H9 (cell line): Measurements from ENCODE around the gene UBR2. TPM values are rescaled to one million over a fixed set of nuclear protein-coding genes. Genes with fewer than 3 reads are reported as not detected.

Experiments
- DNase-seq: peaks from one replicate; pipeline ENCODE4 v3.0.0-alpha.2; 2017
- H2AFZ ChIP-seq: one replicate; pipeline ENCODE4 v1.6.1; 2013; ENCODE audit warnings: mild to moderate bottlenecking, low read length, control low read depth, moderate library complexity
- H2AK5ac ChIP-seq: 2 replicates; pipeline ENCODE4 v1.6.1; 2013; ENCODE audit warnings: low read length, control low read depth, mixed read lengths; ENCODE audit not compliant: insufficient read length
- H2BK120ac ChIP-seq: one replicate; pipeline ENCODE4 v1.6.1; 2013; ENCODE audit warnings: low read depth, mild to moderate bottlenecking, low read length, control low read depth, inconsistent platforms; ENCODE audit not compliant: poor library complexity, severe bottlenecking
- H2BK12ac ChIP-seq: 2 replicates; pipeline ENCODE4 v1.6.1; 2013; ENCODE audit warnings: low read length, control low read depth, mixed read lengths, low read depth; ENCODE audit not compliant: insufficient read length
- H2BK15ac ChIP-seq: 2 replicates; pipeline ENCODE4 v1.6.1; 2013; ENCODE audit warnings: low read depth, low read length, control low read depth
- H2BK20ac ChIP-seq: one replicate; pipeline ENCODE4 v1.6.1; 2013; ENCODE audit warnings: low read depth, mild to moderate bottlenecking, low read length, control low read depth, inconsistent platforms; ENCODE audit not compliant: poor library complexity, severe bottlenecking
- H2BK5ac ChIP-seq: 2 replicates; pipeline ENCODE4 v1.6.1; 2013; ENCODE audit warnings: low read length, control low read depth, mixed read lengths; ENCODE audit not compliant: insufficient read length
- H3K14ac ChIP-seq: 2 replicates; pipeline ENCODE4 v1.6.1; 2013; ENCODE audit warnings: low read length, control low read depth; ENCODE audit not compliant: insufficient read depth
- H3K18ac ChIP-seq: 2 replicates; pipeline ENCODE4 v1.6.1; 2013; ENCODE audit warnings: low read depth, mild to moderate bottlenecking, mixed read lengths, low read length, control low read depth; ENCODE audit not compliant: insufficient read length
- H3K23ac ChIP-seq: 2 replicates; pipeline ENCODE4 v1.6.1; 2013; ENCODE audit warnings: low read length, control low read depth, mixed read lengths, low read depth; ENCODE audit not compliant: insufficient read length
- H3K23me2 ChIP-seq: 2 replicates; pipeline ENCODE4 v1.6.1; 2013; ENCODE audit warnings: low read depth, mild to moderate bottlenecking, mixed read lengths, low read length, control low read depth; ENCODE audit not compliant: insufficient read length, poor library complexity, severe bottlenecking
- H3K27ac ChIP-seq: 2 replicates; pipeline ENCODE4 v1.5.1; 2013; ENCODE audit warnings: low read length, control low read depth, mixed read lengths, low read depth; ENCODE audit not compliant: insufficient read length
- H3K27me3 ChIP-seq: 2 replicates; pipeline ENCODE4 v1.6.1; 2013; ENCODE audit warnings: low read length, control low read depth, inconsistent platforms; ENCODE audit not compliant: insufficient read depth
- H3K4ac ChIP-seq: 2 replicates; pipeline ENCODE4 v1.6.1; 2013; ENCODE audit warnings: low read depth, mild to moderate bottlenecking, control low read depth, inconsistent platforms, low read length, moderate library complexity
- H3K4me1 ChIP-seq: 2 replicates; pipeline ENCODE4 v1.6.1; 2013; ENCODE audit warnings: low read length, control low read depth, inconsistent platforms; ENCODE audit not compliant: insufficient read depth
- H3K4me2 ChIP-seq: 2 replicates; pipeline ENCODE4 v1.6.1; 2013; ENCODE audit warnings: low read length, control low read depth, mixed read lengths; ENCODE audit not compliant: insufficient read length, insufficient read depth
- H3K56ac ChIP-seq: 2 replicates; pipeline ENCODE4 v1.6.1; 2013; ENCODE audit warnings: low read depth, mild to moderate bottlenecking, mixed read lengths, low read length, control low read depth; ENCODE audit not compliant: insufficient read length
- H3K79me1 ChIP-seq: 2 replicates; pipeline ENCODE4 v1.6.1; 2013; ENCODE audit warnings: low read depth, mild to moderate bottlenecking, moderate library complexity, low read length, control low read depth, inconsistent platforms; ENCODE audit not compliant: insufficient read depth, poor library complexity, severe bottlenecking
- H3K79me2 ChIP-seq: 2 replicates; pipeline ENCODE4 v1.6.1; 2013; ENCODE audit warnings: low read length, control low read depth, inconsistent platforms; ENCODE audit not compliant: insufficient read depth
- H3K9ac ChIP-seq: 2 replicates; pipeline ENCODE4 v1.6.1; 2013; ENCODE audit warnings: low read length, control low read depth, mixed read lengths; ENCODE audit not compliant: insufficient read length; ENCODE audit errors: extremely low read depth
- H3K9me3 ChIP-seq: one replicate; pipeline ENCODE4 v1.6.1; 2013; ENCODE audit warnings: low read depth, low read length, inconsistent platforms; ENCODE audit not compliant: control insufficient read depth
- H3T11ph ChIP-seq: one replicate; pipeline ENCODE4 v1.6.1; 2013; ENCODE audit warnings: mild to moderate bottlenecking, low read length, control low read depth, inconsistent platforms
- H4K20me1 ChIP-seq: one replicate; pipeline ENCODE4 v1.6.1; 2013; ENCODE audit not compliant: control insufficient read depth, insufficient read length, insufficient read depth
- H4K5ac ChIP-seq: 2 replicates; pipeline ENCODE4 v1.6.1; 2013; ENCODE audit warnings: low read depth, mild to moderate bottlenecking, mixed read lengths, low read length, control low read depth; ENCODE audit not compliant: insufficient read length
- H4K8ac ChIP-seq: replicated peaks from 2 replicates; pipeline ENCODE4 v1.6.1; 2013; ENCODE audit warnings: low read length, control low read depth, mixed read lengths, low read depth; ENCODE audit not compliant: insufficient read length
- H4K91ac ChIP-seq: 2 replicates; pipeline ENCODE4 v1.6.1; 2013; ENCODE audit warnings: low read depth, mild to moderate bottlenecking, moderate library complexity, mixed read lengths, low read length, control low read depth; ENCODE audit not compliant: insufficient read length
- H3K27ac Mint-ChIP-seq, 3 experiments: 2 replicates in 2 of 3; 3 replicates in 1 of 3; pipeline ENCODE4 v1.8.0; 2020 to 2021; ENCODE audit warnings: mixed read lengths in 3 of 3, mild to moderate bottlenecking in 1 of 3, moderate library complexity in 1 of 3
- H3K27me3 Mint-ChIP-seq: 2 replicates; pipeline ENCODE4 v1.8.0; 2021; ENCODE audit warnings: low read depth, mild to moderate bottlenecking, moderate library complexity, mixed read lengths
- H3K36me3 Mint-ChIP-seq, 3 experiments: 2 replicates in 2 of 3; 3 replicates in 1 of 3; pipeline ENCODE4 v1.8.0; 2020 to 2021; ENCODE audit warnings: low read depth in 3 of 3, mixed read lengths in 3 of 3; ENCODE audit not compliant: insufficient read depth in 1 of 3
- H3K4me1 Mint-ChIP-seq, 2 experiments: 2 replicates each; pipeline ENCODE4 v1.8.0; 2020; ENCODE audit warnings: mixed read lengths in 2 of 2
- H3K4me3 Mint-ChIP-seq, 2 experiments: 2 replicates in 1 of 2; 3 replicates in 1 of 2; pipeline ENCODE4 v1.8.0; 2020 to 2021; ENCODE audit warnings: mild to moderate bottlenecking in 2 of 2, mixed read lengths in 2 of 2, moderate library complexity in 1 of 2
- H3K9me3 Mint-ChIP-seq, 2 experiments: 2 replicates in 1 of 2; 3 replicates in 1 of 2; pipeline ENCODE4 v1.8.0; 2020; ENCODE audit warnings: mild to moderate bottlenecking in 2 of 2, mixed read lengths in 2 of 2, moderate library complexity in 1 of 2
- WGBS: extraction: QIAGEN DNeasy Blood & Tissue Kit; methylation state at CpG from one replicate; pipeline ENCODE4 v1.1.7; 2013; ENCODE audit warnings: missing lambda C conversion rate, low lambda C conversion rate, mixed read lengths; ENCODE audit not compliant: insufficient read length; ENCODE audit errors: extremely low coverage; 5-methylcytosine and 5-hydroxymethylcytosine counted together
- long read RNA-seq: library from polyadenylated mRNA; unstranded; transcript quantifications from one replicate; pipeline ENCODE4 v2.0.0, GENCODE V29; 2020
- total RNA-seq: library from RNA; stranded (reverse); gene quantifications from 2 replicates; pipeline ENCODE4 v1.2.1, GENCODE V29; 2021
- TF ChIP-seq, protein P1 (sequence below): fragments of 200-600 bp; sonication (generic); conservative IDR thresholded peaks from 3 replicates; pipeline ENCODE4 v1.8.0; 2021; ENCODE audit warnings: antibody characterized with exemption, mild to moderate bottlenecking

Gene UBR2
- 16.1 and 18.7 TPM in 2 replicates for total RNA-seq
- long read RNA-seq, full-length matches to known transcripts, result 2 of 23 reads
- long read RNA-seq, partial matches to known transcripts, result 13 of 23 reads
- long read RNA-seq, other reads (novel, unspliced or antisense), result 8 of 23 reads

DNA sequence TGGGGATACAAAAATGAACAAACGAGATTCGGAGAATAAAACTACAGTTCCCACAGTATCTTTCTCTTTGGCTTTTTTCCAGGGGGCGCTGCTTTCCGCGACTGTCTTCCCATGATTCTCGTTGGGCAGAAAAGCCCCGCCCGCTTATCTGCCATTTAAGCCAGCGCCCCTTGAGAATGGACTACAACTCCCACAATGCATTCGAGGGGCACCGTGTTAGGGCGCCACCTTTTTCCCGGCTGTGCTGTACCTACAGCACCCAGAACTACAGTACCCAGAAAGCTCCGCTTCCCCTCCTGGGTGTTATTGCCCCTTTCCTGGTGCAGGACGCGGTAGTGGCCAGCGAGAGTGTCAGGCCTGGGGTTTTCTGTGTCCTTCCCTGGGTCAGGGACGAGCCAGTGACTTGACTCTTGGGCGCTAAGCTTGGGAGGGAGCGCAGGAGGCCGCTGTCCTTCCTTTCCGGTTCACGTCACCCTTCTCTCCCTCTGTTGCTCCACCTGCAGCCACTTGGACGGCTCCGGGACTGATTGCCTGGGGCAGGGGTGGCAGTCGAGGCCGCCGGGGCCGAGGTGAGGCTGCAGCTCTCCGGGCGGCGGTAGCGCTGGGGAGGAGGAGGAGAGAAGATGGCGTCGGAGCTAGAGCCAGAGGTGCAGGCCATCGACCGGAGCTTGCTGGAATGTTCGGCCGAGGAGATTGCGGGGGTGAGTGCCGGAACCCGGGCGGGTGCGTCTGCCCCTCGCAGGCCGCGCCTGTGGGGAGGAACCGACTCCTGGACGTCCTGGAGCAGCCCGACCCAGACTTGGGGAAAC is at the start of gene UBR2:
Gene UBR2 (plus strand): TSS at position 333 of the 809 bp plus-strand sequence. CDS start 291 bp downstream, at position 624.
- Histone ChIP-seq H4K91ac (no peak within 1 kb of the TSS), H3K4me1 (no peaks in the 10 kb centered on the region), H3T11ph (no peak within 1 kb of the TSS), H3K79me1 (no peaks in the 10 kb centered on the region), H3K9ac (peak within 1 kb of the TSS; percentile 87), H3K27ac (peak within 1 kb of the TSS; percentile 36), H3K56ac (no peak within 1 kb of the TSS), H2BK12ac (no peak within 1 kb of the TSS), H3K4ac (no peak within 1 kb of the TSS), H3K4me2 (peak within 1 kb of the TSS; percentile 97), H3K23me2 (peaks cover 10% of the 10 kb centered on the region), H3K23ac (no peak within 1 kb of the TSS), H4K8ac (no peak within 1 kb of the TSS), H3K18ac (peak within 1 kb of the TSS; percentile 90), H2BK15ac (no peak within 1 kb of the TSS), H2AFZ (no peak within 1 kb of the TSS), H2BK120ac (no peak within 1 kb of the TSS), H3K14ac (peak within 1 kb of the TSS; percentile 91), H3K79me2 (peaks cover 9% of the 10 kb centered on the region; the same call in 1 of the 2 replicates), H2BK20ac (no peak within 1 kb of the TSS), H4K20me1 (no peaks in the 10 kb centered on the region), H3K27me3 (no peaks in the 10 kb centered on the region), H2AK5ac (no peak within 1 kb of the TSS), H2BK5ac (peak within 1 kb of the TSS; percentile 48), H4K5ac (no peak within 1 kb of the TSS), H3K9me3 (no peaks in the 10 kb centered on the region)
- Mint-ChIP-seq H3K9me3 (no peaks in the 10 kb centered on the region; a peak in 1 of 5 replicates), H3K4me1 (peaks cover 9 to 13% of the 10 kb centered on the region in 2 experiments), H3K36me3 (peaks cover 0 to 19% (median 11%) of the 10 kb centered on the region in 3 experiments; a peak in 5 of 7 replicates), H3K27ac (peak within 1 kb of the TSS; percentile 87 to 98 (median 90)), H3K27me3 (no peaks in the 10 kb centered on the region), H3K4me3 (peak within 1 kb of the TSS; percentile 95 to 96)
- TF ChIP-seq, protein P1, sequence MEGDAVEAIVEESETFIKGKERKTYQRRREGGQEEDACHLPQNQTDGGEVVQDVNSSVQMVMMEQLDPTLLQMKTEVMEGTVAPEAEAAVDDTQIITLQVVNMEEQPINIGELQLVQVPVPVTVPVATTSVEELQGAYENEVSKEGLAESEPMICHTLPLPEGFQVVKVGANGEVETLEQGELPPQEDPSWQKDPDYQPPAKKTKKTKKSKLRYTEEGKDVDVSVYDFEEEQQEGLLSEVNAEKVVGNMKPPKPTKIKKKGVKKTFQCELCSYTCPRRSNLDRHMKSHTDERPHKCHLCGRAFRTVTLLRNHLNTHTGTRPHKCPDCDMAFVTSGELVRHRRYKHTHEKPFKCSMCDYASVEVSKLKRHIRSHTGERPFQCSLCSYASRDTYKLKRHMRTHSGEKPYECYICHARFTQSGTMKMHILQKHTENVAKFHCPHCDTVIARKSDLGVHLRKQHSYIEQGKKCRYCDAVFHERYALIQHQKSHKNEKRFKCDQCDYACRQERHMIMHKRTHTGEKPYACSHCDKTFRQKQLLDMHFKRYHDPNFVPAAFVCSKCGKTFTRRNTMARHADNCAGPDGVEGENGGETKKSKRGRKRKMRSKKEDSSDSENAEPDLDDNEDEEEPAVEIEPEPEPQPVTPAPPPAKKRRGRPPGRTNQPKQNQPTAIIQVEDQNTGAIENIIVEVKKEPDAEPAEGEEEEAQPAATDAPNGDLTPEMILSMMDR, result peak; percentile 82
- peak; percentile 98 for DNase-seq
- no CpG with 5 or more reads among the region's 50 CpGs for WGBS
